Measurements from ENCODE around the gene SELENOO. TPM values are rescaled to one million over a fixed set of nuclear protein-coding genes. Genes with fewer than 3 reads are reported as not detected.

Gene SELENOO
- total RNA-seq, 1 experiment from 2014 or later: 28.6 TPM

DNA sequence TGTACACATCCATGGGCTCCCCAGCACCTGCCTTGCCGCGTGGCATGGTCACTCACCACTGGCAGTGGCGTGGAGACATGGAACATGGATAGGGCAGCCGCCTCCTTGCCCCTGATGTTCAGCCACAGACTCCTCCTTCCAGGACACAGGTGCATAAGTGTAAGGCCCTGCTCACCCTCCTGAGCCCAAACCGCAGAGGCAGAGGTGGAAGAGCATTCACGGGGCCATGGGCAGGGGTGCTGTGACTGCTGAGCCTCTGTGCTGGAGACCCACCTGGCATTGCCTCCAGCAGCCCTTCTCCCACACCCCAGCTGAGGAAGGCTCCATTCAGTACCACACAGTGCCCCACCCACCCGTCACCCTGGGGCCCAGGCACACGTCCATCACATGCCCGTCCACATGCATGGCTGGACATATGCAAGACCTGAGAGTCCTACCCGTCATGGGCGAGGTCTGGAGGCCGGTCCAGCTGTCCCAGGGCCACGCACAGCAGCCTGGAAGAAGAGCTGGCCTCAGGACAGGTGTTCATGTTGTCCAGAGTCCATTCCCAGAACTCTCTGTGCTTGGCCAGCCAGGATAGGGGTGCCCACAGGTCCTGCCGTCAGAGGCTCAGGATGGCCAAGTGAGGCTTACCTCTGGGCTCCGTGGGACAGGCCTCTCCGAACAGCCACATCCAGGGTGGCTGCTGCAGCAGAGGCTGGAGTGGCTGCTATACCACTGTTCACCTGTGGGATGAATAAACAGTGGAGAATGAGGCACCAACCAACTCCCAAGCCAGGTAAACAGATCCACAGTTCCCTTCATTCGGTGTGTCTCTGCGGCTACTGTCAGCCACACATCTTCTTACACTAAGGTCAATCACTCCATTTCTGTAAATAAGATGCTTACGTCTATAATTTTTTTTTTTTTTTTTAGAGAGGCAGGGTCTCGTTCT is 45.7 kb downstream of the SELENOO start:
- peaks cover 80% of the 10 kb centered on the region for H3K36me3 Mint-ChIP-seq (ENCODE audit: insufficient read depth, unreplicated experiment)
- peak; percentile 35 for DNase-seq
- peak overlapping the region; percentile 78 for H3K4me3 Mint-ChIP-seq (ENCODE audit: low read depth, unreplicated experiment)
- no peak overlapping the region for H3K27ac Mint-ChIP-seq (ENCODE audit: unreplicated experiment)
- no TSS peak for BruUV-seq (replicated peaks)
- TF ChIP-seq, protein P1, sequence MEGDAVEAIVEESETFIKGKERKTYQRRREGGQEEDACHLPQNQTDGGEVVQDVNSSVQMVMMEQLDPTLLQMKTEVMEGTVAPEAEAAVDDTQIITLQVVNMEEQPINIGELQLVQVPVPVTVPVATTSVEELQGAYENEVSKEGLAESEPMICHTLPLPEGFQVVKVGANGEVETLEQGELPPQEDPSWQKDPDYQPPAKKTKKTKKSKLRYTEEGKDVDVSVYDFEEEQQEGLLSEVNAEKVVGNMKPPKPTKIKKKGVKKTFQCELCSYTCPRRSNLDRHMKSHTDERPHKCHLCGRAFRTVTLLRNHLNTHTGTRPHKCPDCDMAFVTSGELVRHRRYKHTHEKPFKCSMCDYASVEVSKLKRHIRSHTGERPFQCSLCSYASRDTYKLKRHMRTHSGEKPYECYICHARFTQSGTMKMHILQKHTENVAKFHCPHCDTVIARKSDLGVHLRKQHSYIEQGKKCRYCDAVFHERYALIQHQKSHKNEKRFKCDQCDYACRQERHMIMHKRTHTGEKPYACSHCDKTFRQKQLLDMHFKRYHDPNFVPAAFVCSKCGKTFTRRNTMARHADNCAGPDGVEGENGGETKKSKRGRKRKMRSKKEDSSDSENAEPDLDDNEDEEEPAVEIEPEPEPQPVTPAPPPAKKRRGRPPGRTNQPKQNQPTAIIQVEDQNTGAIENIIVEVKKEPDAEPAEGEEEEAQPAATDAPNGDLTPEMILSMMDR (IDR thresholded peaks at IDR 0.05; ENCODE audit: unreplicated experiment): no peak
- CTCF ChIA-PET: no interaction called here
- peaks cover 7% of the 10 kb centered on the region for H3K4me1 Mint-ChIP-seq (ENCODE audit: low read depth, unreplicated experiment)
- no peaks in the 10 kb centered on the region for H3K9me3 Mint-ChIP-seq (ENCODE audit: low read depth, unreplicated experiment)
- no peaks in the 10 kb centered on the region for H3K27me3 Mint-ChIP-seq (ENCODE audit: unreplicated experiment)
- intact Hi-C loops (cut with micrococcal nuclease; ENCODE audit: unreplicated experiment): no loop called here

- no peaks in the 10 kb centered on the region for H3K27me3 Mint-ChIP-seq (ENCODE audit: unreplicated experiment)
- intact Hi-C loops (cut with micrococcal nuclease; ENCODE audit: unreplicated experiment): no loop called here
- H3K4me1 Mint-ChIP-seq (ENCODE audit: low read depth, unreplicated experiment): no peaks in the 10 kb centered on the region
- H3K9me3 Mint-ChIP-seq (ENCODE audit: low read depth, unreplicated experiment): no peaks in the 10 kb centered on the region
- BruUV-seq (replicated peaks): no TSS peak
- H3K4me3 Mint-ChIP-seq (ENCODE audit: low read depth, unreplicated experiment): peak overlapping the region; percentile 9
- no peak for DNase-seq
- no peak overlapping the region for H3K27ac Mint-ChIP-seq (ENCODE audit: unreplicated experiment)
- CTCF ChIA-PET: no interaction called here
- H3K36me3 Mint-ChIP-seq (ENCODE audit: insufficient read depth, unreplicated experiment): peaks cover 83% of the 10 kb centered on the region
- TF ChIP-seq, protein P1 (IDR thresholded peaks at IDR 0.05; ENCODE audit: unreplicated experiment): no peak
Measured at GRCh38 chr22:50247748-50248147, 46.9 kb downstream of the SELENOO start.

DNA sequence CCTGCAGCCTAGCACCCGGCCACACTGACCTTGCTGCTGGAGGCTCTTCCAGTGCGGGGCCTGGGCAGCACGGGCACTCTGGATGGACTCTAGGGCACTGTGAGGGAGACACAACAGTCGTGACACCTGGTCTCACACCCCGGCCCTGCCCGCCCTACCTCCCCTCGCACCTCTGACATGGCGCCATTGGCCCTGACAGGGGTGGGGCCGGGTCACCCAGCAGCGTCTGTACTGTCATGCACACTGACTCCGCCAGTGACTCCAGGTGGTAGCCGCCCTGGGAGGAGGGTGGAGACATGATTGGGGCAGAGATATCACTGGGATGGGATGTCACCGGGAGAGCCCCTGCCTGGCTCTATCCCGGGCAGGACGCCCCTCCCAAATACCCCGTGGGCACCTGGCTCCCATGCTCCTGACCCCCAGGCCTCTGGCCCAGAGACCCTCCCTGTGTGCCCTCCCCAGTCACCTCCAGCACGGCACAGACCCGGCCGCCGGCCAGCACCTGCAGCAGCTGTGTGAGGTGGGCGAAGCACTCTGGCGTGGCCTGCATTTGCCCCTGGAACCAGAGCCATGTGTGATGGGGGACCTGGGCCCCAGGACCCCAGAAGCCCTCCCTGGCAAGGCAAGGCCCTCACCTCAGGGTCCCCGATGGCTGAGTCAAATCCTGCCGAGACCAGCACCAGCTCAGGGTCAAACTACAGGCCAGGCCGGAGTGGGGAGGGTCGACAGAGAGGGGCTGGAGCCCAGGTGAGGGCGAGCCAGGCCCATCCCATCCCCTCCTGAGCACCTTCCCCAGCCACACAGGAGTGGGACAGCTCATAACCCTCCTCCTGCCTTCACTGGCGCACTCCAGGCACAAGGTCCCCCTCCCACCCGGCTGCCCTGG is 47.6 kb downstream of the SELENOO start:
- Mint-ChIP-seq H3K36me3 (ENCODE audit: insufficient read depth, unreplicated experiment) (peaks cover 76% of the 10 kb centered on the region), H3K9me3 (ENCODE audit: low read depth, unreplicated experiment) (no peaks in the 10 kb centered on the region), H3K4me1 (ENCODE audit: low read depth, unreplicated experiment) (no peaks in the 10 kb centered on the region), H3K27me3 (ENCODE audit: unreplicated experiment) (no peaks in the 10 kb centered on the region), H3K4me3 (ENCODE audit: low read depth, unreplicated experiment) (peak overlapping the region; percentile 9), H3K27ac (ENCODE audit: unreplicated experiment) (no peak overlapping the region)
- TF ChIP-seq, protein P1 (IDR thresholded peaks at IDR 0.05; ENCODE audit: unreplicated experiment): no peak
- DNase-seq: no peak
- BruUV-seq (replicated peaks): no TSS peak
- intact Hi-C loops (cut with micrococcal nuclease; ENCODE audit: unreplicated experiment): no loop called here
- CTCF ChIA-PET: no interaction called here

DNA sequence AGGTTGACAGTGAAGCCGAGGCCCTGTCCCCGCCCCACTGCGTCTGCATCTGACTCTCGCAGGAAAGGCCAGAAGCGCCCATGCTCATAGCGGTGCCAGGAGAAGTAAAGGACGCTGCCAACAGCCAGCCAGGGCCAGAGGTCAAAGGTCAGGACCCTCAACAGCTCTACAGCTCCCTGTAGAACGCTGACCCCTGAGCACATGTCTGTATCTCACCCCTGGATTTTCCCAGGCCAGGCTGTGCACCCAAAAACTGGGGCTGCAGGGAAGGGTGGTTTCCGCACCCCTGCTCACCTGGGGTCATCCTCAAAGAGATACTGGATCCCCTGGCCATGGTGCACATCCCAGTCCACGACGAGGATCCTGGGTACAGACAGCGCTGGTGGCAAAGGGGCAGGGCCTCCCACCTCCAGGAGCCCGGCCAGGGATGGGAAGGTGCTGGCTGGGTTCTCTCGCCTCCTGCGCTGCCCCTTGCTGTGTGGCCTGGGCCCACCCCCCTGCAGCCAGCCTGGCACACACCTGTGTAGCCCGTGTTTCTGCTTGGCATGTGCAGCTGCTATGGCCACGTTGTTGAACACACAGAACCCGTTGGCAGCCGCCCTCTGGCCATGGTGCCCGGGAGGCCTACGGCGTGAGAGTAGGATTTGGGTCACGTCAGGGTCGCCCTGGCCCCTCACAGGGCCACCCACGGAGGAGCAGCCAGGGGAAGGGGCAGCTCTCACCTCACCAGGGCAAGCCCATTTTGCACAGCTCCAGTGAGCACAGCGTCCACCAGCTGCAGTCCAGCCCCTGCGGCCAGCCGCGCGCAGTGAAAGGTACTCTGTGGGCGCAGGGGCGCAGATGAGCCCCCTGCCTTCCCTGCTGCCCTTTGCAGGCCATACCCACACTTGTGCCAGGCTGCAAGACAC is 48.8 kb downstream of the SELENOO start:
- DNase-seq: no peak
- TF ChIP-seq, protein P1 (IDR thresholded peaks at IDR 0.05; ENCODE audit: unreplicated experiment): no peak
- intact Hi-C loops (cut with micrococcal nuclease; ENCODE audit: unreplicated experiment): no loop called here
- CTCF ChIA-PET: interaction anchor here (0.6 to 1.0 kb wide), 2 partner anchors 22 to 263 kb away, joined by 4 to 6 read pairs; no protein-coding TSS in a partner anchor
- Mint-ChIP-seq H3K4me3 (ENCODE audit: low read depth, unreplicated experiment) (peak overlapping the region; percentile 70), H3K27ac (ENCODE audit: unreplicated experiment) (no peak overlapping the region), H3K9me3 (ENCODE audit: low read depth, unreplicated experiment) (no peaks in the 10 kb centered on the region), H3K36me3 (ENCODE audit: insufficient read depth, unreplicated experiment) (peaks cover 69% of the 10 kb centered on the region), H3K27me3 (ENCODE audit: unreplicated experiment) (no peaks in the 10 kb centered on the region), H3K4me1 (ENCODE audit: low read depth, unreplicated experiment) (no peaks in the 10 kb centered on the region)
- BruUV-seq (replicated peaks): no TSS peak

All from Calu3 (cell line).